SK-N-SH (cell line): ENCODE results near the gene ABLIM2. TPM values are rescaled to one million over a fixed set of nuclear protein-coding genes. Genes with fewer than 3 reads are reported as not detected.
"Not testable (repeated sequence)": the region's sequence is repeated elsewhere in the genome, so short reads cannot be mapped to it uniquely, and the experiment has no call there.

Source experiments
- CTCF ChIA-PET: fragments of 300-600, 350-600 bp; formaldehyde crosslinking; extraction: SDS; loops from one replicate; lab custom pipeline; 2021; lab: Yijun Ruan, JAX
- POLR2A ChIA-PET: fragments of 350-600 bp; sonication (Branson Sonifier 250); formaldehyde crosslinking; extraction: SDS; loops from one replicate; lab custom pipeline; 2020; ENCODE audit warnings: antibody characterized with exemption, inconsistent platforms; lab: Yijun Ruan, JAX
- DNase-seq: peaks from one replicate; pipeline ENCODE4 v3.0.0; 2012
- H2AFZ ChIP-seq: fragments of 200-600 bp; sonication (generic); 2 replicates; pipeline ENCODE4 v1.8.1; 2016; ENCODE audit warnings: antibody characterized with exemption, mild to moderate bottlenecking, low read depth
- H3F3A ChIP-seq: fragments of 200-600 bp; sonication (generic); replicated peaks from 2 replicates; pipeline ENCODE3; 2016; ENCODE audit warnings: antibody characterized with exemption, mild to moderate bottlenecking; ENCODE audit not compliant: insufficient read depth
- H3K27ac ChIP-seq, 2 experiments: fragments of 200-500 bp in 1 of 2; fragments of 200-600 bp in 1 of 2; sonication (Bioruptor generic) in 1 of 2; sonication (generic), shearing (Covaris generic) in 1 of 2; 2 replicates each; pipeline versions ENCODE4 v1.5.1 to v1.6.1; 2014 to 2016; ENCODE audit warnings: low read depth in 2 of 2, inconsistent platforms in 1 of 2, low read length in 1 of 2, mild to moderate bottlenecking in 1 of 2, mixed read lengths in 1 of 2
- H3K27me3 ChIP-seq: fragments of 200-600 bp; sonication (generic), shearing (Covaris generic); 2 replicates; pipeline ENCODE4 v1.6.1; 2016; ENCODE audit warnings: mixed run types; ENCODE audit not compliant: insufficient read depth
- H3K36me3 ChIP-seq, 2 experiments: fragments of 200-500 bp in 1 of 2; fragments of 200-600 bp in 1 of 2; sonication (Bioruptor generic) in 1 of 2; sonication (generic) in 1 of 2; replicated peaks in 1 of 2; 2 replicates each; pipeline versions ENCODE3 to v1.5.1; 2014 to 2016; ENCODE audit warnings: low read length in 1 of 2, mild to moderate bottlenecking in 1 of 2; ENCODE audit not compliant: insufficient read depth in 2 of 2, control insufficient read depth in 1 of 2
- H3K4me1 ChIP-seq, 2 experiments: fragments of 200-500 bp in 1 of 2; fragments of 200-600 bp in 1 of 2; sonication (Bioruptor generic) in 1 of 2; sonication (generic), shearing (Covaris generic) in 1 of 2; 2 replicates each; pipeline versions ENCODE4 v1.5.1 to v1.6.1; 2014 to 2016; ENCODE audit warnings: low read depth in 1 of 2, low read length in 1 of 2, mixed run types in 1 of 2; ENCODE audit not compliant: insufficient read depth in 2 of 2, control insufficient read depth in 1 of 2
- H3K4me2 ChIP-seq: fragments of 200-600 bp; sonication (generic), shearing (Covaris generic); 2 replicates; pipeline ENCODE4 v1.6.1; 2017; ENCODE audit warnings: mixed run types
- H3K4me3 ChIP-seq, 2 experiments: fragments of 200-500 bp in 1 of 2; fragments of 200-600 bp in 1 of 2; sonication (Bioruptor generic) in 1 of 2; sonication (generic), shearing (Covaris generic) in 1 of 2; 2 replicates each; pipeline versions ENCODE4 v1.5.1 to v1.8.1; 2014 to 2016; ENCODE audit warnings: low read depth in 2 of 2, inconsistent platforms in 1 of 2, low read length in 1 of 2, mild to moderate bottlenecking in 1 of 2, mixed read lengths in 1 of 2, moderate library complexity in 1 of 2
- H3K79me2 ChIP-seq: fragments of 200-600 bp; sonication (generic); 2 replicates; pipeline ENCODE4 v1.8.1; 2017; ENCODE audit warnings: mild to moderate bottlenecking; ENCODE audit not compliant: insufficient read depth
- H3K9ac ChIP-seq: fragments of 200-600 bp; sonication (generic); 2 replicates; pipeline ENCODE4 v1.6.1; 2017; ENCODE audit warnings: mixed run types
- H3K9me2 ChIP-seq: fragments of 200-600 bp; sonication (generic); 2 replicates; pipeline ENCODE4 v1.6.1; 2017; ENCODE audit warnings: mixed run types
- H3K9me3 ChIP-seq: fragments of 200-600 bp; sonication (generic); 2 replicates; pipeline ENCODE4 v1.6.1; 2017; ENCODE audit warnings: mixed run types, mild to moderate bottlenecking, moderate library complexity
- H4K20me1 ChIP-seq: fragments of 200-600 bp; sonication (generic); 2 replicates; pipeline ENCODE4 v1.6.1; 2017; ENCODE audit warnings: mild to moderate bottlenecking, mixed run types; ENCODE audit not compliant: insufficient read depth
- ELF1 ChIP-seq: IDR thresholded peaks from 2 replicates; pipeline ENCODE4 v1.4.0; 2012
- GATA2 ChIP-seq: sonication (generic); formaldehyde crosslinking; IDR thresholded peaks from 2 replicates; pipeline ENCODE4 v1.5.0; 2020; ENCODE audit warnings: mild to moderate bottlenecking, missing genetic modification reagents
- IRF3 ChIP-seq: fragments of 150-350 bp; IDR thresholded peaks from 2 replicates; pipeline ENCODE4 v1.6.1; 2016; ENCODE audit warnings: mild to moderate bottlenecking, low read depth, low read length
- MXI1 ChIP-seq: IDR thresholded peaks from 2 replicates; pipeline ENCODE4 v1.6.1; 2012; ENCODE audit warnings: mild to moderate bottlenecking, low read depth, low read length, improper control_type of control experiment
- NFIC ChIP-seq: IDR thresholded peaks from 2 replicates; pipeline ENCODE4 v1.4.0; 2012; ENCODE audit warnings: borderline replicate concordance
- NRF1 ChIP-seq: IDR thresholded peaks from 2 replicates; pipeline ENCODE4 v1.6.1; 2012; ENCODE audit warnings: low read depth, mild to moderate bottlenecking, low read length
- POLR2AphosphoS5 ChIP-seq: IDR thresholded peaks from 2 replicates; pipeline ENCODE4 v1.6.1; 2012; ENCODE audit warnings: low read depth, low read length
- RCOR1 ChIP-seq: fragments of 150-350 bp; IDR thresholded peaks from 2 replicates; pipeline ENCODE4 v1.6.1; 2017; ENCODE audit warnings: antibody characterized with exemption, low read length
- SMC3 ChIP-seq: IDR thresholded peaks from 2 replicates; pipeline ENCODE4 v1.6.1; 2012; ENCODE audit warnings: low read depth, low read length, improper control_type of control experiment
- TAF1 ChIP-seq: IDR thresholded peaks from 2 replicates; pipeline ENCODE4 v1.6.1; 2012; ENCODE audit warnings: low read depth, mild to moderate bottlenecking, low read length, moderate library complexity, borderline replicate concordance
- TCF12 ChIP-seq: IDR thresholded peaks from 2 replicates; pipeline ENCODE4 v1.4.0; 2012
- YY1 ChIP-seq: IDR thresholded peaks from 2 replicates; pipeline ENCODE4 v1.4.0; 2012; ENCODE audit warnings: low read depth, mild to moderate bottlenecking
- WGBS: methylation state at CpG from one replicate; pipeline ENCODE4 v1.1.6; 2017; ENCODE audit warnings: low lambda C conversion rate; 5-methylcytosine and 5-hydroxymethylcytosine counted together
- polyA plus RNA-seq, 3 experiments: library from polyadenylated mRNA; depleted of rRNA; stranded (reverse); fragments of >200 nt; gene quantifications; 2 replicates each; pipeline ENCODE4 v1.2.3, GENCODE V29; 2012
- TF ChIP-seq, protein P1 (sequence below): IDR thresholded peaks from 2 replicates; pipeline ENCODE4; 2012
- TF ChIP-seq, protein P2 (sequence below): fragments of 200-600 bp; sonication (generic); IDR thresholded peaks from 2 replicates; pipeline ENCODE4 v1.6.1; 2017; ENCODE audit warnings: antibody characterized with exemption, mild to moderate bottlenecking, moderate library complexity
- TF ChIP-seq, protein P3 (sequence below): fragments of 150-350 bp; IDR thresholded peaks from 2 replicates; pipeline ENCODE4 v1.6.1; 2017; ENCODE audit warnings: antibody characterized with exemption, low read length, low read depth, borderline replicate concordance

ABLIM2 gene
- polyA plus RNA-seq, 1 of the 3 experiments (the other 2 are of a cell fraction), result 0.53 TPM

DNA sequence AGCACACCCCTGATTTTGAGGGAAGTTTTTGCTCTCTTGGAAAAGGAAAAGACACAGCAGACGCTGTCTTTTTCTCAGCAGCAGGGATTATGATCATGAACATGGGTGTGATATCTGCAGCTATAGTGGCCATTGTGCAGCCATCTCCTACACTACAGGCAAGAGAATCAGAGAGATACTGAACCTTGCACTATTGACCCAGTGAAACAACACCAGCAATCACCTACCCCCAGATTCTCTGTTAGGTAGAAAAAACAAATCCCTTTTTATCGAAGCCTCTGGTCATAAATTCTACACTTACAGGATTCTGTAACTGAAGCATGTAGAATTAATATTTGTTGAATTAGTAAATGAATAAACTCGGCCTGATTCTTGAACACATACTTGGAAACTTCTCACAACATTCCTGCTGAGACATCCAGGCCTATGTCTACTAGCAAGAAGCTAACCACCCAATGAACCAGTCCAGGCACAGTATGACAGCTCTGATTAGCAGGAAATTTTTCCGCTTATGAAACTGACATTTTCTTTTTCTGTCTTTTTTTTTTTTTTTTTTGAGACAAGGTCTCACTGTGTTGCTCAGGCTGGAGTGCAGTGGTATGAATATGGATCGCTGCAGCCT, 213.9 kb downstream of the ABLIM2 start:
- Histone ChIP-seq H3F3A (peaks cover 14% of the 10 kb centered on the region), H3K27ac (peak overlapping the region in 1 of 2 experiments; percentile 9; a peak in 1 of 4 replicates), H3K36me3 (no peaks in the 10 kb centered on the region), H3K9me2 (no peaks in the 10 kb centered on the region), H3K79me2 (peaks cover 6% of the 10 kb centered on the region; the same call in 1 of the 2 replicates), H3K4me3 (no peak overlapping the region), H3K9ac (no peak overlapping the region), H4K20me1 (no peaks in the 10 kb centered on the region), H2AFZ (no peak overlapping the region), H3K9me3 (no peaks in the 10 kb centered on the region), H3K4me2 (no peak overlapping the region), H3K27me3 (no peaks in the 10 kb centered on the region), H3K4me1 (peaks cover 11 to 24% of the 10 kb centered on the region in 2 experiments; a peak in 2 of 4 replicates)
- ChIA-PET POLR2A (no interaction called here), CTCF (interaction anchor here (1.1 to 13.5 kb wide), 3 partner anchors 43 to 140 kb away, joined by 3 to 116 read pairs (median 6); no protein-coding TSS in a partner anchor)
- DNase-seq, result no peak
- WGBS, result 75% methylated on average over 5 of the region's 5 CpGs
- TF ChIP-seq TAF1, result no peak
- TF ChIP-seq, protein P1, sequence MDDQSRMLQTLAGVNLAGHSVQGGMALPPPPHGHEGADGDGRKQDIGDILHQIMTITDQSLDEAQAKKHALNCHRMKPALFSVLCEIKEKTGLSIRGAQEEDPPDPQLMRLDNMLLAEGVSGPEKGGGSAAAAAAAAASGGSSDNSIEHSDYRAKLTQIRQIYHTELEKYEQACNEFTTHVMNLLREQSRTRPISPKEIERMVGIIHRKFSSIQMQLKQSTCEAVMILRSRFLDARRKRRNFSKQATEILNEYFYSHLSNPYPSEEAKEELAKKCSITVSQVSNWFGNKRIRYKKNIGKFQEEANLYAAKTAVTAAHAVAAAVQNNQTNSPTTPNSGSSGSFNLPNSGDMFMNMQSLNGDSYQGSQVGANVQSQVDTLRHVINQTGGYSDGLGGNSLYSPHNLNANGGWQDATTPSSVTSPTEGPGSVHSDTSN, result peak; percentile 10; the same call in 1 of the 2 replicates
- peak; percentile 11; the same call in 1 of the 2 replicates for TF ChIP-seq TCF12
- TF ChIP-seq, all 33 proteins: peak for 2

- H3K9me3 ChIP-seq, H3K9ac ChIP-seq, DNase-seq, H3K27me3 ChIP-seq, H2AFZ ChIP-seq, H3K27ac ChIP-seq, H4K20me1 ChIP-seq, H3K36me3 ChIP-seq, H3K4me3 ChIP-seq, H3K9me2 ChIP-seq, POLR2A ChIA-PET, H3K4me2 ChIP-seq: not testable (repeated sequence)
- CTCF ChIA-PET, result interaction anchor here (1.5 to 13.5 kb wide), 4 partner anchors 14 to 139 kb away, joined by 3 to 116 read pairs (median 9); no protein-coding TSS in a partner anchor
- Histone ChIP-seq H3K79me2 (peaks cover 15% of the 10 kb centered on the region), H3F3A (peaks cover 14% of the 10 kb centered on the region), H3K4me1 (peaks cover 11 to 14% of the 10 kb centered on the region in 2 experiments; a peak in 2 of 4 replicates)
- over 99% methylated on average over 4 of the region's 4 CpGs for WGBS
Measured at GRCh38 chr4:7943688-7944087, 214.9 kb downstream of the ABLIM2 start.

DNA sequence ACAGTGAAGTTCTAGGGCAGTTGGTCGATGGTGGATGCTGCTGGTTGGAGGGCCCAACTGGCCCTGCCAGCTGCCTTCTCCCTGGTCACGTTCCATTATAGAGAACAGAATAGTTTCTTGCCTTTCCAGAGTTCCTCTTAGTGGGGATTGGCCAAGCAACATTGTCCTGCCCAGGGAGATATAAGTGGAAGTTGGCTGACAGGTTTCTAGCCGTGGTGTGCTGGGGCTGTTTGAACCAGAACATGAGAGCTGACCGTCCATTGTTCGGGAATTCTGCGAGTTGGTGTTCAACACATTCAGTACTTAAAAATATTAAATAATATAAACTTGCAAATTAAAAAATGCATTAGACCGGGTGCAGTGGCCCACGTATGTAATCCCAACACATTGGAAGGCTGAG, 215.4 kb downstream of the ABLIM2 start:
- Histone ChIP-seq H3F3A (peaks cover 14% of the 10 kb centered on the region), H3K27me3 (no peaks in the 10 kb centered on the region), H3K79me2 (peaks cover 20% of the 10 kb centered on the region), H2AFZ (no peak overlapping the region), H3K4me1 (peaks cover 9 to 11% of the 10 kb centered on the region in 2 experiments; a peak in 1 of 4 replicates), H4K20me1 (peaks cover 2% of the 10 kb centered on the region; the same call in 1 of the 2 replicates), H3K9me2 (no peaks in the 10 kb centered on the region), H3K9ac (no peak overlapping the region), H3K4me3 (no peak overlapping the region), H3K9me3 (no peaks in the 10 kb centered on the region), H3K36me3 (no peaks in the 10 kb centered on the region), H3K27ac (no peak overlapping the region), H3K4me2 (no peak overlapping the region)
- DNase-seq, result no peak
- 93% methylated on average over 8 of the region's 8 CpGs for WGBS
- POLR2A ChIA-PET, result no interaction called here
- CTCF ChIA-PET, result interaction anchor here (1.5 to 13.5 kb wide), 3 partner anchors 13 to 139 kb away, joined by 3 to 116 read pairs (median 12); no protein-coding TSS in a partner anchor
- TF ChIP-seq IRF3, result no peak
- no peak for TF ChIP-seq SMC3
- TF ChIP-seq POLR2AphosphoS5, result no peak
- TF ChIP-seq, protein P2, sequence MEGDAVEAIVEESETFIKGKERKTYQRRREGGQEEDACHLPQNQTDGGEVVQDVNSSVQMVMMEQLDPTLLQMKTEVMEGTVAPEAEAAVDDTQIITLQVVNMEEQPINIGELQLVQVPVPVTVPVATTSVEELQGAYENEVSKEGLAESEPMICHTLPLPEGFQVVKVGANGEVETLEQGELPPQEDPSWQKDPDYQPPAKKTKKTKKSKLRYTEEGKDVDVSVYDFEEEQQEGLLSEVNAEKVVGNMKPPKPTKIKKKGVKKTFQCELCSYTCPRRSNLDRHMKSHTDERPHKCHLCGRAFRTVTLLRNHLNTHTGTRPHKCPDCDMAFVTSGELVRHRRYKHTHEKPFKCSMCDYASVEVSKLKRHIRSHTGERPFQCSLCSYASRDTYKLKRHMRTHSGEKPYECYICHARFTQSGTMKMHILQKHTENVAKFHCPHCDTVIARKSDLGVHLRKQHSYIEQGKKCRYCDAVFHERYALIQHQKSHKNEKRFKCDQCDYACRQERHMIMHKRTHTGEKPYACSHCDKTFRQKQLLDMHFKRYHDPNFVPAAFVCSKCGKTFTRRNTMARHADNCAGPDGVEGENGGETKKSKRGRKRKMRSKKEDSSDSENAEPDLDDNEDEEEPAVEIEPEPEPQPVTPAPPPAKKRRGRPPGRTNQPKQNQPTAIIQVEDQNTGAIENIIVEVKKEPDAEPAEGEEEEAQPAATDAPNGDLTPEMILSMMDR, result no peak
- TF ChIP-seq, protein P1, result no peak
- TF ChIP-seq ELF1, result no peak
- no peak for TF ChIP-seq NRF1
- TF ChIP-seq, protein P3, sequence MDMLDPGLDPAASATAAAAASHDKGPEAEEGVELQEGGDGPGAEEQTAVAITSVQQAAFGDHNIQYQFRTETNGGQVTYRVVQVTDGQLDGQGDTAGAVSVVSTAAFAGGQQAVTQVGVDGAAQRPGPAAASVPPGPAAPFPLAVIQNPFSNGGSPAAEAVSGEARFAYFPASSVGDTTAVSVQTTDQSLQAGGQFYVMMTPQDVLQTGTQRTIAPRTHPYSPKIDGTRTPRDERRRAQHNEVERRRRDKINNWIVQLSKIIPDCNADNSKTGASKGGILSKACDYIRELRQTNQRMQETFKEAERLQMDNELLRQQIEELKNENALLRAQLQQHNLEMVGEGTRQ, result no peak
- no peak for TF ChIP-seq RCOR1
- no peak for TF ChIP-seq NFIC
- TF ChIP-seq MXI1, result no peak
- no peak for TF ChIP-seq GATA2
- TF ChIP-seq YY1, result no peak
